Measurements from ENCODE around the gene LIME1. TPM values are rescaled to one million over a fixed set of nuclear protein-coding genes. Genes with fewer than 3 reads are reported as not detected.

Gene LIME1
- total and polyA plus RNA-seq, 4 donors: 21.2 to 69.0 (median 51.6) TPM

- Histone ChIP-seq H3K36me3 (ENCODE audit: control insufficient read depth in 4 of 4, insufficient read depth in 3 of 4, low read depth in 1 of 4, low read length in 3 of 4) (no peaks in the 10 kb centered on the region), H3K27ac (ENCODE audit: low read depth in 1 of 2, low read length in 2 of 2) (no peak overlapping the region), H3K9ac (ENCODE audit: low read depth in 1 of 2, low read length in 2 of 2) (no peak overlapping the region), H3K9me3 (ENCODE audit: control insufficient read depth in 4 of 4, low read length in 3 of 4) (no peaks in the 10 kb centered on the region), H3K4me3 (ENCODE audit: low read depth in 1 of 3, low read length in 3 of 3) (no peak overlapping the region), H3K27me3 (ENCODE audit: control insufficient read depth in 4 of 4, insufficient read depth in 4 of 4, low read length in 3 of 4) (no peaks in the 10 kb centered on the region), H3K4me1 (ENCODE audit: control insufficient read depth in 4 of 4, insufficient read depth in 4 of 4, low read length in 3 of 4) (no peaks in the 10 kb centered on the region)
- 94% methylated on average over 13 of the region's 13 CpGs for WGBS
- DNase-seq (ENCODE audit: low spot score): no peak
- TF ChIP-seq FOXA1 (IDR thresholded peaks at IDR 0.05) (no peak), FOXA2 (IDR thresholded peaks at IDR 0.05) (no peak), ATF3 (IDR thresholded peaks at IDR 0.05) (no peak), RAD21 (IDR thresholded peaks at IDR 0.05) (no peak), GABPA (IDR thresholded peaks at IDR 0.05 in 1 of 2, conservative IDR thresholded peaks at IDR 0.05 in 1 of 2) (no peak), JUND (IDR thresholded peaks at IDR 0.05) (no peak), RXRA (IDR thresholded peaks at IDR 0.05) (no peak), HNF4A (conservative IDR thresholded peaks at IDR 0.05) (no peak), EGR1 (IDR thresholded peaks at IDR 0.05; ENCODE audit: low read depth in 2 of 2) (no peak), NR2F2 (IDR thresholded peaks at IDR 0.05) (no peak)
- TF ChIP-seq, protein P1, sequence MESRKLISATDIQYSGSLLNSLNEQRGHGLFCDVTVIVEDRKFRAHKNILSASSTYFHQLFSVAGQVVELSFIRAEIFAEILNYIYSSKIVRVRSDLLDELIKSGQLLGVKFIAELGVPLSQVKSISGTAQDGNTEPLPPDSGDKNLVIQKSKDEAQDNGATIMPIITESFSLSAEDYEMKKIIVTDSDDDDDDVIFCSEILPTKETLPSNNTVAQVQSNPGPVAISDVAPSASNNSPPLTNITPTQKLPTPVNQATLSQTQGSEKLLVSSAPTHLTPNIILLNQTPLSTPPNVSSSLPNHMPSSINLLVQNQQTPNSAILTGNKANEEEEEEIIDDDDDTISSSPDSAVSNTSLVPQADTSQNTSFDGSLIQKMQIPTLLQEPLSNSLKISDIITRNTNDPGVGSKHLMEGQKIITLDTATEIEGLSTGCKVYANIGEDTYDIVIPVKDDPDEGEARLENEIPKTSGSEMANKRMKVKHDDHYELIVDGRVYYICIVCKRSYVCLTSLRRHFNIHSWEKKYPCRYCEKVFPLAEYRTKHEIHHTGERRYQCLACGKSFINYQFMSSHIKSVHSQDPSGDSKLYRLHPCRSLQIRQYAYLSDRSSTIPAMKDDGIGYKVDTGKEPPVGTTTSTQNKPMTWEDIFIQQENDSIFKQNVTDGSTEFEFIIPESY (IDR thresholded peaks at IDR 0.05): no peak
- TF ChIP-seq, protein P2, sequence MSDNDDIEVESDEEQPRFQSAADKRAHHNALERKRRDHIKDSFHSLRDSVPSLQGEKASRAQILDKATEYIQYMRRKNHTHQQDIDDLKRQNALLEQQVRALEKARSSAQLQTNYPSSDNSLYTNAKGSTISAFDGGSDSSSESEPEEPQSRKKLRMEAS (IDR thresholded peaks at IDR 0.05): no peak
Observed at GRCh38 chr20:63753381-63753780, 16.9 kb downstream of the LIME1 start.

DNA sequence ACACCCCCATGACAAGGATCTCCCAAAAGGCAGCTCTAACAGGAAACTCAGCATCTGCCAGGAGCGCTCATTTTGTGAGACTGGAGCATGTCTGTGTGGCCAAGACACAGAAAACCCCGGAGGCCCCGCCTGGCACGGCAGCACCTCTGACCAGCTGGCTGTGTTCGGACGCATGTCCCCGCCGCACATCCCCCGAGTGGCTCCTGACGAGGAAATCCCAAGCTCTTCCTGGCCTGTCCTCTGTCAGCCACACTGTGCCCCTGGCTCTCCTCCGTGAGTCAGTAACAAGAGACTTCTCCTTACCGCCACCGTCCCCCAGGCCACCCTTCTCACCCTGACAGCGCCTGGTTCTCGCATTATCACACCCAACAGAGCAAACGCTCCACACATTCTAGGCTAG, 17.5 kb downstream of the LIME1 start:
- 91% methylated on average over 16 of the region's 16 CpGs for WGBS
- Histone ChIP-seq H3K36me3 (ENCODE audit: control insufficient read depth in 4 of 4, insufficient read depth in 3 of 4, low read depth in 1 of 4, low read length in 3 of 4) (no peaks in the 10 kb centered on the region), H3K4me1 (ENCODE audit: control insufficient read depth in 4 of 4, insufficient read depth in 4 of 4, low read length in 3 of 4) (no peaks in the 10 kb centered on the region), H3K4me3 (ENCODE audit: low read depth in 1 of 3, low read length in 3 of 3) (no peak overlapping the region), H3K27ac (ENCODE audit: low read depth in 1 of 2, low read length in 2 of 2) (no peak overlapping the region), H3K9me3 (ENCODE audit: control insufficient read depth in 4 of 4, low read length in 3 of 4) (no peaks in the 10 kb centered on the region), H3K27me3 (ENCODE audit: control insufficient read depth in 4 of 4, insufficient read depth in 4 of 4, low read length in 3 of 4) (no peaks in the 10 kb centered on the region), H3K9ac (ENCODE audit: low read depth in 1 of 2, low read length in 2 of 2) (no peak overlapping the region)
- no peak for DNase-seq (ENCODE audit: low spot score)
- no peak for TF ChIP-seq FOXA1 (IDR thresholded peaks at IDR 0.05)

DNA sequence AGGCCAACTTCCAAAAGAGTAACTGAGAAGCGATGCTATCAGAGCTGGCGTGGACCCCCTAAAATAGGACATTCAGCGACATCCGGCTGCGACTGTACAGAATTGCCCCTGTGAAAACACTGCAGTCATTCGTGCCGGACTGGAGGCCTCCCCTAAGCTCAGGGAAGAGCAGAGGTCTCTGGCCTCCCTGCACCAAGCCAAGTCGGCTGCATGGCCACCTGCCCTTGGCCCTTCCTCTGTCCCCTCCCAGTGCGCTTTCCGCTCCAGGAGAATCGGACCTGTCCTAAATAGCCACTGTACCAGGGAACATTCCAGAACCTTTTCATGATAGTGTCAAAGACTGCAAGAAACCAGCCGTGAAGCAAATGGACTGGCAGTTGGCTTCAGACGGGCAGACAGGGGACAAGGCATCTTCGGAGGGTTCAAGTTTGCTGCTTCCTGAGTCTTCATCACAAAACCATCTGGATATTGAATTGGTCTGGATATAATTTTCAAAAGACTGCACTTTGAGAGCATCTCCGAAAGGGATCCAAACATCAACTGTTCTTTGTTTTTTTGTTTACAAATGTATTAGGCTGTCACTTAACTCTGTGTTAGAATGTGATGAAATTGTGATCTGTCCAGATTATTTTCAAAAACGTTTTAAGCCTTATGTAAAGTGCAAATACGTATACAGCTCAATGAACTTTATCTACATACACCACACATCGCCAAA, 19.6 kb downstream of the LIME1 start:
- WGBS: 85% methylated on average over 18 of the region's 18 CpGs
- no peak for DNase-seq (ENCODE audit: low spot score)
- Histone ChIP-seq H3K4me1 (ENCODE audit: control insufficient read depth in 4 of 4, insufficient read depth in 4 of 4, low read length in 3 of 4) (no peaks in the 10 kb centered on the region), H3K9me3 (ENCODE audit: control insufficient read depth in 4 of 4, low read length in 3 of 4) (no peaks in the 10 kb centered on the region), H3K4me3 (ENCODE audit: low read depth in 1 of 3, low read length in 3 of 3) (no peak overlapping the region), H3K9ac (ENCODE audit: low read depth in 1 of 2, low read length in 2 of 2) (no peak overlapping the region), H3K36me3 (ENCODE audit: control insufficient read depth in 4 of 4, insufficient read depth in 3 of 4, low read depth in 1 of 4, low read length in 3 of 4) (no peaks in the 10 kb centered on the region), H3K27me3 (ENCODE audit: control insufficient read depth in 4 of 4, insufficient read depth in 4 of 4, low read length in 3 of 4) (no peaks in the 10 kb centered on the region), H3K27ac (ENCODE audit: low read depth in 1 of 2, low read length in 2 of 2) (no peak overlapping the region)
- TF ChIP-seq FOXA2 (IDR thresholded peaks at IDR 0.05) (no peak), YY1 (IDR thresholded peaks at IDR 0.05) (no peak), HNF4A (conservative IDR thresholded peaks at IDR 0.05) (no peak), FOXA1 (IDR thresholded peaks at IDR 0.05) (no peak), RAD21 (IDR thresholded peaks at IDR 0.05) (no peak), EGR1 (IDR thresholded peaks at IDR 0.05; ENCODE audit: low read depth in 2 of 2) (no peak), SP1 (IDR thresholded peaks at IDR 0.05) (no peak), GABPA (IDR thresholded peaks at IDR 0.05 in 1 of 2, conservative IDR thresholded peaks at IDR 0.05 in 1 of 2) (no peak), CTCF (IDR thresholded peaks at IDR 0.05; ENCODE audit: low read depth, low read length, missing input control) (no peak), HNF4G (IDR thresholded peaks at IDR 0.05) (no peak), JUND (IDR thresholded peaks at IDR 0.05) (no peak)
- TF ChIP-seq, protein P1 (IDR thresholded peaks at IDR 0.05): no peak

Measured in liver (tissue), 9 donors.